NB4 (cell line): ENCODE measurements around the gene TBC1D32.
"Not testable (repeated sequence)": the region's sequence is repeated elsewhere in the genome, so short reads cannot be mapped to it uniquely, and the experiment has no call there.

Experiments
- DNase-seq: peaks from one replicate; pipeline ENCODE4 v3.0.0; 2010; ENCODE audit warnings: low read depth
- H3K4me3 ChIP-seq: one replicate; pipeline ENCODE4 v1.5.1; 2011; ENCODE audit warnings: mild to moderate bottlenecking, low read depth, low read length, moderate library complexity
- CTCF ChIP-seq: IDR thresholded peaks from one replicate; pipeline ENCODE4 v1.5.1; 2012; ENCODE audit warnings: low read depth, low read length
- MAX ChIP-seq: IDR thresholded peaks from 2 replicates; pipeline ENCODE4 v1.6.1; 2011; ENCODE audit warnings: low read depth, low read length
- MYC ChIP-seq: IDR thresholded peaks from 2 replicates; pipeline ENCODE4 v1.6.1; 2011; ENCODE audit warnings: low read depth, low read length
- POLR2A ChIP-seq: IDR thresholded peaks from 2 replicates; pipeline ENCODE4 v1.6.1; 2011; ENCODE audit warnings: mild to moderate bottlenecking; ENCODE audit not compliant: insufficient read length; ENCODE audit errors: extremely low read depth

Gene TBC1D32

GRCh38 chr6:121205569-121205968, 128.7 kb downstream of the TBC1D32 start:
- no peak for TF ChIP-seq POLR2A
- no peak for DNase-seq
- no peak overlapping the region for H3K4me3 ChIP-seq

DNA sequence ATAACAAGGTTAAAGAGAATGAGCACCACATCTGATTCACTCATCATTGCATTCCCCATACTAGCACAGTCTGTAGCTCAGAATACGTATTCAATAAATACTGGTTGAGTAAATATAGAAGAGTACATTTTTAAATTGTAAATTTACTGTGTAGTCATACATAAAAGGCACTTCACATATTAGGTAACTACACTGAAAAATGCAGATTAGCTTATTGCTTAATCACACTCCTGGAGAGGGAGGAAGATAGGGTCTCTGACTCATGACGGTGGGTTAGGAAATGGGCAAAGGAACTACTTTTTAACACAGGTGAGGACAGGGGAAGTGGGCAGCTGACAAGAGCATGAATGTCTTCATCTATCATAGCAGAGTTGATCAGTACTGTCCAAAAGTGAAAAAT, 133.2 kb downstream of the TBC1D32 start:
- no peak overlapping the region for H3K4me3 ChIP-seq
- DNase-seq = peak; percentile 54
- TF ChIP-seq MYC (no peak), MAX (no peak), CTCF (no peak), POLR2A (no peak)

DNA sequence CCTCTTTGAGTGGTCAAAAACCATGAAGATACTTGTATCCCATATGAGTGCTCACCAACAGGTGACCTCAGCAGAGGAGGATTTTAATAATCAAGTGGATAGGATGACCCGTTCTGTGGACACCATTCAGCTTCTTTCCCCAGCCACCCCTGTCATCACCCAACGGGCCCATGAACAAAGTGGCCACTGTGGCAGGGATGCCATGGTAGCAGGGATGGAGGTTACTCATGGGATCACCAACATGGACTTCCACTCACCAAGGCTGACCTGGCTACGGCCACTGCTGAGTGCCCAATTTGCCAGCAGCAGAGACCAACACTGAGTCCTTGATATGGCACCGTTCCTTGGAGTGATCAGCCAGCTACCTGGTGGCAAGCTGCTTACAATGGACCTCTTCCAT, 138.2 kb downstream of the TBC1D32 start:
- DNase-seq, H3K4me3 ChIP-seq: not testable (repeated sequence)

DNA sequence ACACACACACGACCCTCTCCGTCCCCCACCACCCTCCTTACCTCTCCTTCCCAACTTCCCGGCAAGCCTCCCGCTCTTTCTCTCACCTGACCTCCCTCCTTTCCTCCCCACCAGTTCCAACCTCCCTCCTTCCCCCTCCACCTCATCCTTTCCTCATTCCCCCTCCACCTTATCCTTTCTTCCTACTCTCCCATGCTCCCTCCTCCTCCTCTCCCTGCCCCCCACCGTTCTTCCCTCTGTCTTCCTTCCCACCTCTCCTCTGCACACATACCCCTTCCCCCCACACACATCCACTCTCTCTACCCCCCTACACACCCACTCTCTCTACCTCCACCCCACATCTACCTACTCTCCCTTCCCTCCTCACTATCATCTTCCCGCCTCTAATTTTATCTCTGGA, 144.2 kb downstream of the TBC1D32 start:
- no peak for TF ChIP-seq MAX
- no peak for TF ChIP-seq MYC
- no peak for TF ChIP-seq POLR2A
- no peak for TF ChIP-seq CTCF
- no peak for DNase-seq
- H3K4me3 ChIP-seq = no peak overlapping the region

- DNase-seq = no peak
- no peak overlapping the region for H3K4me3 ChIP-seq
- TF ChIP-seq MYC = no peak
- TF ChIP-seq MAX = no peak
These were observed 145.9 kb downstream of the TBC1D32 start for GRCh38 chr6:121188356-121188755.

- H3K4me3 ChIP-seq = no peak overlapping the region
- no peak for DNase-seq
- TF ChIP-seq MYC (no peak), CTCF (no peak), MAX (no peak), POLR2A (no peak)
These were observed 146.5 kb downstream of the TBC1D32 start for GRCh38 chr6:121187833-121188200.

DNA sequence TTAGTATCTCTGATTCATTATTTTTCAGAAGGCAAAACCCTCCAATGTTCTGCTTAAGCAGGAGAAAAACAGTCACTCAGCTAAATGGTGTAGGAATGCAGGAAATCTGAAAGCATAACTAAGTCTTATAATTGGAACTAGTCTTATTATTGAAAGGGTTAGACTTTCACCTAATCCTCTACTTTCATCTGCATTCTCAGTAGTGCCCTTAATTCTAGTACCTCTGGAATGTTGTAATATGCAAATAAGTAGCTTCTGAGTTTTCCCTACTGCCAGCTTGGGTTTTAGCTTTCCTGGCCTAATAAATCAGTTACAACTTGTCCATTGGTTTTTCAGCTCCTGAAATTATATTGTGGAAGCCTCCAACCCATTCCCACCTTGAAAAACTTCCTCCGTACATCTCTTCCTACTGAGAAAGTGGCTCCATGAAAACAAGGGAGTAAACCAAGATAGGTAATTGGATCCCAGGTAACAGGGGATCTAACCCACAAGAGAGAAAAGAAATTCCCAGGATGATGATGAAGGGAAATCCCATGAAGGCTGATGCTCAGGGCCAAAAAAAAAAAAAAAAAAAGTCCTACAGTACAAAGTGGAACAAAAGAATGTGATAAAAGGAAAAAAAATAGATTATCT, 147.0 kb downstream of the TBC1D32 start:
- DNase-seq = no peak
- TF ChIP-seq CTCF = no peak
- TF ChIP-seq MYC = no peak
- TF ChIP-seq POLR2A = no peak

More for the DNA sequence above, 147.0 kb downstream of the TBC1D32 start:
- H3K4me3 ChIP-seq = no peak overlapping the region
